T-helper 1 cell (primary cell): Measurements from ENCODE around the gene DLGAP4.

ENCODE experiments used
- DNase-seq, 5 donors: peaks; one replicate each; pipeline ENCODE4 v3.0.0-alpha.2; 2012 to 2020

The DLGAP4 gene

GRCh38 chr20:36308353-36308752 is 2.2 kb downstream of the DLGAP4 start:
- no peak for DNase-seq

GRCh38 chr20:36308986-36309385 is 2.8 kb downstream of the DLGAP4 start:
- no peak for DNase-seq

- DNase-seq, result no peak
Observed at GRCh38 chr20:36309643-36310042, 3.5 kb downstream of the DLGAP4 start.

GRCh38 chr20:36310215-36310981 is 4.3 kb downstream of the DLGAP4 start:
- no peak for DNase-seq

- DNase-seq, result no peak
Observed at GRCh38 chr20:36311141-36311853, 5.2 kb downstream of the DLGAP4 start.

- DNase-seq, result no peak
Observed at GRCh38 chr20:36311854-36312723, 6.0 kb downstream of the DLGAP4 start.

GRCh38 chr20:36312724-36313441 is 6.7 kb downstream of the DLGAP4 start:
- no peak for DNase-seq

GRCh38 chr20:36313476-36313875 is 7.3 kb downstream of the DLGAP4 start:
- no peak for DNase-seq

GRCh38 chr20:36313926-36314325 is 7.8 kb downstream of the DLGAP4 start:
- no peak for DNase-seq

GRCh38 chr20:36314734-36315544 is 8.8 kb downstream of the DLGAP4 start:
- no peak for DNase-seq

- DNase-seq, result no peak
Observed at GRCh38 chr20:36315545-36316351, 9.6 kb downstream of the DLGAP4 start.

- no peak for DNase-seq
Observed at GRCh38 chr20:36317675-36318074, 11.5 kb downstream of the DLGAP4 start.

GRCh38 chr20:36318166-36318565 is 12.0 kb downstream of the DLGAP4 start:
- DNase-seq, result no peak

- DNase-seq, result no peak
Observed at GRCh38 chr20:36319356-36320260, 13.5 kb downstream of the DLGAP4 start.

GRCh38 chr20:36320261-36320897 is 14.2 kb downstream of the DLGAP4 start:
- no peak for DNase-seq

GRCh38 chr20:36320898-36321695 is 15.0 kb downstream of the DLGAP4 start:
- DNase-seq, result no peak

GRCh38 chr20:36322131-36322530 is 16.0 kb downstream of the DLGAP4 start:
- no peak for DNase-seq

- DNase-seq, result no peak
Observed at GRCh38 chr20:36330091-36330490, 24.0 kb downstream of the DLGAP4 start.
